Esophagus muscularis mucosa (tissue), 4 donors: ENCODE measurements around the gene NELFCD. TPM values are rescaled to one million over a fixed set of nuclear protein-coding genes. Genes with fewer than 3 reads are reported as not detected.

Experiments used
- DNase-seq: peaks from one replicate; pipeline ENCODE4 v3.0.0-alpha.2; 2017; ENCODE audit errors: extremely low spot score
- H3K27ac ChIP-seq, 4 donors: fragments of 200-600 bp; sonication (generic); replicated peaks in 1 of 4; 1 replicate in 3 of 4; 2 replicates in 1 of 4; pipeline ENCODE4 v1.5.1; 2016 to 2019; ENCODE audit warnings: mild to moderate bottlenecking in 1 of 4
- H3K27me3 ChIP-seq, 4 donors: fragments of 200-600 bp; sonication (generic); one replicate each; pipeline versions ENCODE4 v1.5.1 to v1.6.0; 2016 to 2019
- H3K36me3 ChIP-seq, 4 donors: fragments of 200-600 bp; sonication (generic); one replicate each; pipeline ENCODE4 v1.5.1; 2016 to 2019
- H3K4me1 ChIP-seq, 4 donors: fragments of 200-600 bp; sonication (generic); one replicate each; pipeline ENCODE4 v1.5.1; 2016 to 2019
- H3K4me3 ChIP-seq, 4 donors: fragments of 200-600 bp; sonication (generic); 1 replicate in 2 of 4; 2 replicates in 2 of 4; pipeline ENCODE4 v1.5.1; 2016 to 2019; ENCODE audit warnings: mild to moderate bottlenecking in 4 of 4, moderate library complexity in 1 of 4
- H3K9me3 ChIP-seq, 4 donors: fragments of 200-600 bp; sonication (generic); 1 replicate in 3 of 4; 2 replicates in 1 of 4; pipeline ENCODE4 v1.5.1; 2016 to 2019
- CTCF ChIP-seq, 3 experiments: fragments of 200-600 bp in 2 of 3; fragments of 450-650 bp in 1 of 3; sonication (generic) in 2 of 3; IDR thresholded peaks; one replicate each; pipeline ENCODE4 v1.5.1; 2017 to 2019; ENCODE audit warnings: antibody characterized with exemption in 3 of 3, mild to moderate bottlenecking in 2 of 3, moderate library complexity in 1 of 3
- EP300 ChIP-seq: sonication (generic); formaldehyde crosslinking; IDR thresholded peaks from one replicate; pipeline ENCODE4 v1.6.1; 2017; ENCODE audit warnings: antibody characterized with exemption
- POLR2A ChIP-seq: fragments of 450-650 bp; IDR thresholded peaks from one replicate; pipeline ENCODE4 v1.6.1; 2017; ENCODE audit warnings: antibody characterized with exemption, moderate library complexity, mild to moderate bottlenecking, low read depth
- POLR2AphosphoS5 ChIP-seq, 2 donors: sonication (generic); formaldehyde crosslinking; IDR thresholded peaks; one replicate each; pipeline ENCODE4 v1.6.1; 2017; ENCODE audit warnings: antibody characterized with exemption in 2 of 2
- WGBS: methylation state at CpG from one replicate; pipeline ENCODE4 v1.1.5; 2018; 5-methylcytosine and 5-hydroxymethylcytosine counted together
- intact Hi-C: fragments of 100-400 bp; cut with DNase I; formaldehyde crosslinking; loops from one replicate; pipeline ENCODE4 v1.15.1; 2023
- total RNA-seq, 4 donors: library from RNA; depleted of rRNA; stranded (reverse); fragments of >200 nt; gene quantifications; one replicate each; pipeline versions ENCODE4 v1.1.0 to v1.2.1, GENCODE V29; 2016

NELFCD gene
- total RNA-seq, 4 donors from 2014 or later = 30.5 to 41.5 (median 34.9) TPM

DNA sequence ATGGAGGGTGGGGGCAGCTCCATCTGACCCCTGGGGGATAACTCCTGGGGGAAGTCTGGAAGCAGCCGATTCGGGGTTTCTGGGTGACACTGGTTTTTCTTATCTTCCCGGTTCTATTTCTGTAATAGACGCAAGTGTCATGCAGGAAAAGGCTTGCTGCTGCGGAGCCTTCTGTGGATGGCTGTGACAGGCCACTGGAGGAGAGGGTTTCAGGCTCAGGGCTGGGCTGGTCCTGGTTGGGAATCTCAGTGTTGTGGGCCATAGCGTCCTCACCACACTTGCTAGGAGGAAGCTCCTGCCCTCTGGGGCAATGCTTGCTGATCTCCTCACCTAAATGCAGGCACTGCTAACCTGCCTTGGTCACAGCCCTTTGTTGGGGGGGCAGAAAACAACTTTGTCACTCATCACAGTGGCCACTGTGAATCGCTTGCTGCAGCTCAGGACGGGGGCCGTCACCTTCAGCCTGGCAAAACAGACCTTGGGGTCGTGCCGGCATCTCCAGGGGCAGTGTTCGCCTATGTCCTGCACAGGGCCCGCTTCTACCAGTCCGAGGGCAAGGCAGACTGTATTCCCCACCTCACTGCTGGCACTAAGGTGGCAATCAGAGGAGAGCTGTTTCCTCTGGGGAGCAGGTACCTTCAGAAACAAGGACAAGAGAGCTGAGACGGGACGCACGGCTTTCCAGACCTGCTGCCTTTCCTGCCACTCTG lies 33.8 kb downstream of the NELFCD start:
- WGBS = 94% methylated on average over 7 of the region's 17 CpGs
- H3K4me3 ChIP-seq = no peak overlapping the region
- H3K27me3 ChIP-seq = no peaks in the 10 kb centered on the region
- intact Hi-C loops = no loop called here
- no peak overlapping the region for H3K27ac ChIP-seq
- DNase-seq = no peak
- peaks cover 10 to 30% (median 16%) of the 10 kb centered on the region in 4 donors for H3K4me1 ChIP-seq
- H3K9me3 ChIP-seq = no peaks in the 10 kb centered on the region
- TF ChIP-seq EP300 = no peak
- TF ChIP-seq POLR2AphosphoS5 (IDR thresholded peaks at IDR 0.05) = no peak
- no peak for TF ChIP-seq CTCF (IDR thresholded peaks at IDR 0.05)
- no peak for TF ChIP-seq POLR2A
- peaks cover 0 to 3% (median 0%) of the 10 kb centered on the region in 4 donors for H3K36me3 ChIP-seq

DNA sequence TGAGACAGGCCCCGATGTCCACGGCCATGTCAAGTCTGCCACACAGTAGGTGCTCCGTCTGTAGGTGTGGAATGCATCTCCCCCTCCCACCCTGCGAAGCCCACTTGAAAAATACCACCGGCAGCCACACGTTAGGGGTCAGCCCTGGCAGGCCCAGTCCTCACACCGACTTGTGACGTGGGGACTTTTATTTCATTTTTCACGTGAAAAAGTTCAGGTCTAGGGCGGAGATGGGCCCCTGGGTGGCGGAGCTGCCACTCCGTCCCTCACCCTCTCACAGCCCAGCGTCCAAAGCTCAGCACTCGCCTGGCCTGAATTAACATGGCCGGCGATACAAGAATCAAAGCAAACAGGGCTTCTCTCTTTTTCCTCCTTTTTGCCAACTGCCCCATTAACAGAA lies 34.4 kb downstream of the NELFCD start:
- Histone ChIP-seq H3K27ac (no peak overlapping the region), H3K4me3 (no peak overlapping the region), H3K36me3 (peaks cover 0 to 3% (median 0%) of the 10 kb centered on the region in 4 donors), H3K9me3 (no peaks in the 10 kb centered on the region), H3K27me3 (no peaks in the 10 kb centered on the region), H3K4me1 (peaks cover 9 to 26% (median 12%) of the 10 kb centered on the region in 4 donors)
- TF ChIP-seq POLR2AphosphoS5 (IDR thresholded peaks at IDR 0.05) (no peak), EP300 (no peak), CTCF (IDR thresholded peaks at IDR 0.05) (no peak), POLR2A (no peak)
- no peak for DNase-seq
- WGBS = 90% methylated on average over 10 of the region's 16 CpGs
- intact Hi-C loops = no loop called here

GRCh38 chr20:59015812-59016711 lies 35.0 kb downstream of the NELFCD start:
- WGBS = 80% methylated on average over 16 of the region's 16 CpGs
- intact Hi-C loops = no loop called here
- Histone ChIP-seq H3K27me3 (no peaks in the 10 kb centered on the region), H3K27ac (no peak overlapping the region), H3K4me3 (no peak overlapping the region), H3K9me3 (no peaks in the 10 kb centered on the region), H3K36me3 (peaks cover 0 to 3% (median 0%) of the 10 kb centered on the region in 4 donors), H3K4me1 (peaks cover 4 to 20% (median 9%) of the 10 kb centered on the region in 4 donors)
- DNase-seq = no peak
- TF ChIP-seq POLR2AphosphoS5 (IDR thresholded peaks at IDR 0.05) = no peak

DNA sequence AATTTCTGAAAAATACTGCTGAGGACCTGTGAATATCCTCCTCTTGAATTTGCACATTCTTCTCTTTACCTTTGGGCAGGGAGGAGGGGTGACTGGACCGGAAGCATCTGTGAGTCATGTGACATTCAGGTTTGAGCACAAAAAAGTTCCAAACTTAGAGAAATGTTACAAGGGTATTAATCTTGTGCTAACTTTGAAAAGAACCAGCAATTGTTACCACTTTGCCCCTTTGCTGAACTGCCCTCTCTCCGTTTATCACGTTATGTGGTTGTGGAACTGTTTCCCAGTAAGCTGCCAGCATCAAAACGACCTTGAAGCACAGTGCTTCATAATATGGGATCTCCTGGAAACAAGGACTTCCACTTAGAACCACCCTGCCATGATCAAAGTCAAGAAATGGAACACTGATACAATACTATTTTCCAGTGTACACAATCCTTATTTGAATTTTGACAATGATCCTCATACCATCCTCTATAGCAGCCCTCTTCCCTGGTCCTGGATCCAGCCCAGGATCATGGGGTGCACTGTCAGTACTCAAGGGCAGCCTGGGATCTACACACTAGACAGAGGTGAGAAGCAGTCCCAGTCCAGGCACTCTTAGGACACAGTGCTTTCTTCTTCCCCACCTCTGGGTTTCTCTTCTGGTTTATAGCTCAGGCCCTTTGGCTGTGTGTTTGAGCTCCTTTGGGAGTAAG lies 35.9 kb downstream of the NELFCD start:
- no peak for DNase-seq
- H3K27me3 ChIP-seq = no peaks in the 10 kb centered on the region
- H3K4me3 ChIP-seq = no peak overlapping the region
- 57% methylated on average over 4 of the region's 4 CpGs for WGBS
- intact Hi-C loops = no loop called here
- peaks cover 4 to 12% (median 11%) of the 10 kb centered on the region in 4 donors for H3K4me1 ChIP-seq
- no peak overlapping the region for H3K27ac ChIP-seq
- H3K36me3 ChIP-seq = peaks cover 0 to 4% (median under 1%) of the 10 kb centered on the region in 4 donors
- no peaks in the 10 kb centered on the region for H3K9me3 ChIP-seq
- TF ChIP-seq POLR2A = no peak
- TF ChIP-seq POLR2AphosphoS5 (IDR thresholded peaks at IDR 0.05) = no peak
- TF ChIP-seq EP300 = no peak
- TF ChIP-seq CTCF (IDR thresholded peaks at IDR 0.05) = no peak
